Tibial artery (tissue), 4 donors: ENCODE measurements around the gene GLTPD2.

Experiments used
- DNase-seq, 2 donors: peaks; one replicate each; pipeline ENCODE4 v3.0.0-alpha.2; 2019
- H3K27ac ChIP-seq, 2 donors: fragments of 200-600 bp; sonication (generic) in 1 of 2; 1 replicate in 1 of 2; 2 replicates in 1 of 2; pipeline ENCODE4 v1.5.1; 2018 to 2019; ENCODE audit warnings: mild to moderate bottlenecking in 1 of 2
- H3K27me3 ChIP-seq, 2 donors: fragments of 200-600 bp; sonication (generic) in 1 of 2; one replicate each; pipeline versions ENCODE4 v1.5.1 to v1.6.0; 2016 to 2019
- H3K36me3 ChIP-seq, 3 donors: fragments of 200-600 bp; sonication (generic) in 2 of 3; one replicate each; pipeline ENCODE4 v1.5.1; 2016 to 2019; ENCODE audit warnings: mild to moderate bottlenecking in 2 of 3
- H3K4me1 ChIP-seq, 4 donors: fragments of 200-600 bp; sonication (generic) in 2 of 4; 1 replicate in 3 of 4; 2 replicates in 1 of 4; pipeline ENCODE4 v1.5.1; 2016 to 2019
- H3K4me3 ChIP-seq, 2 donors: fragments of 200-600 bp; sonication (generic) in 1 of 2; 1 replicate in 1 of 2; 2 replicates in 1 of 2; pipeline ENCODE4 v1.5.1; 2018 to 2019; ENCODE audit warnings: mild to moderate bottlenecking in 2 of 2
- H3K9me3 ChIP-seq, 3 donors: fragments of 200-600 bp; sonication (generic) in 1 of 3; one replicate each; pipeline ENCODE4 v1.5.1; 2016 to 2019
- intact Hi-C: fragments of 100-400 bp; cut with DNase I; formaldehyde crosslinking; loops from one replicate; pipeline ENCODE4 v1.15.0; 2023; ENCODE audit warnings: low total_unique reads
- TF ChIP-seq, protein P1 (sequence below), 2 experiments: fragments of 200-600 bp in 1 of 2; fragments of 450-650 bp in 1 of 2; IDR thresholded peaks; one replicate each; pipeline ENCODE4 v1.5.1; 2017 to 2019; ENCODE audit warnings: antibody characterized with exemption in 2 of 2, mild to moderate bottlenecking in 1 of 2, moderate library complexity in 1 of 2

Gene GLTPD2

DNA sequence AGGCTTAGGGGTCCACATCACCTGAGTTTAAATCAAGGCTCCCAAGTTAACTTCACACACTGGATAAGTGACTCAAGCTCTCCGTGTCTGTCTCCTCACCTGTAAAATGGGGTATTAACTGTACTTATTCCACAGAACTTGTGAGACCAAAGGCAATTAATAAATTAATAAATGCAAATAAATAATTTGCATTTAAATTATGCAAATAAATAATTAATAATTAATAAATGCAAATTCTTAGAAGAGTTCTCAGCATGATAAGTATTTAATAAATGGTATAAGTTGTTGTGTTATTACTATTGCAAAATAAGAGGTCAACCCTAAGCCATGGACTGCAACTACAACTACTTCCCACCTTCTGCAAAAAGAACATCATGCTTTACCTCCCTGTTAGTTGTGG is 35.4 kb upstream of the GLTPD2 start:
- DNase-seq, result no peak
- intact Hi-C loops, result no loop called here
- H3K9me3 ChIP-seq, result no peaks in the 10 kb centered on the region
- no peaks in the 10 kb centered on the region for H3K36me3 ChIP-seq
- no peak overlapping the region for H3K27ac ChIP-seq
- no peaks in the 10 kb centered on the region for H3K4me1 ChIP-seq
- TF ChIP-seq, protein P1, sequence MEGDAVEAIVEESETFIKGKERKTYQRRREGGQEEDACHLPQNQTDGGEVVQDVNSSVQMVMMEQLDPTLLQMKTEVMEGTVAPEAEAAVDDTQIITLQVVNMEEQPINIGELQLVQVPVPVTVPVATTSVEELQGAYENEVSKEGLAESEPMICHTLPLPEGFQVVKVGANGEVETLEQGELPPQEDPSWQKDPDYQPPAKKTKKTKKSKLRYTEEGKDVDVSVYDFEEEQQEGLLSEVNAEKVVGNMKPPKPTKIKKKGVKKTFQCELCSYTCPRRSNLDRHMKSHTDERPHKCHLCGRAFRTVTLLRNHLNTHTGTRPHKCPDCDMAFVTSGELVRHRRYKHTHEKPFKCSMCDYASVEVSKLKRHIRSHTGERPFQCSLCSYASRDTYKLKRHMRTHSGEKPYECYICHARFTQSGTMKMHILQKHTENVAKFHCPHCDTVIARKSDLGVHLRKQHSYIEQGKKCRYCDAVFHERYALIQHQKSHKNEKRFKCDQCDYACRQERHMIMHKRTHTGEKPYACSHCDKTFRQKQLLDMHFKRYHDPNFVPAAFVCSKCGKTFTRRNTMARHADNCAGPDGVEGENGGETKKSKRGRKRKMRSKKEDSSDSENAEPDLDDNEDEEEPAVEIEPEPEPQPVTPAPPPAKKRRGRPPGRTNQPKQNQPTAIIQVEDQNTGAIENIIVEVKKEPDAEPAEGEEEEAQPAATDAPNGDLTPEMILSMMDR (IDR thresholded peaks at IDR 0.05), result no peak
- no peak overlapping the region for H3K4me3 ChIP-seq
- peaks cover 3 to 56% of the 10 kb centered on the region in 2 donors for H3K27me3 ChIP-seq

DNA sequence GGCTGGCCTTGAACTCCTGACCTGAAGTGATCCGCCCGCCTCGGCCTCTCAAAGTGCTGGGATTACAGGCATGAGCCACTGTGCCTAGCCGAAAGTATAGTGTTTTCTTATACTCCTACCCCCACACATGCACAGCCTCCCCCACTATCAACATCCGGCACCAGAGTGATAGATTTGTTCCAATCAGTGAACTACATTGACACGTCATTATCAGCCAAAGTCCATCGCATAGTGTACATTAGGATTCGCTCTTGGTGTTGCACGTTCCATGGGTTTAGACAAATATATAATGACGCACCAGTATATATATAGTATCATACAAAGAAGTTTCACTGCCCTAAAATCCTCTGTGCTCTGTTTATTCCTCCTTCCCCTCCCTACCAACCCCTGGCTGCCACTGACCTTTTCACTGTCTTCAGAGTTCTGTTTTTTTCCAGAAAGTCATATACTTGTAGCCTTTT is 29.0 kb upstream of the GLTPD2 start:
- Histone ChIP-seq H3K4me1 (no peaks in the 10 kb centered on the region), H3K36me3 (no peaks in the 10 kb centered on the region), H3K27ac (no peak overlapping the region), H3K27me3 (peaks cover 0 to 25% of the 10 kb centered on the region in 2 donors), H3K4me3 (no peak overlapping the region), H3K9me3 (no peaks in the 10 kb centered on the region)
- intact Hi-C loops, result no loop called here
- DNase-seq, result no peak
- TF ChIP-seq, protein P1 (IDR thresholded peaks at IDR 0.05), result no peak

GRCh38 chr17:4764595-4764994 is 24.2 kb upstream of the GLTPD2 start:
- Histone ChIP-seq H3K4me1 (no peaks in the 10 kb centered on the region), H3K27ac (no peak overlapping the region), H3K27me3 (peaks cover 0 to 10% of the 10 kb centered on the region in 2 donors), H3K9me3 (no peaks in the 10 kb centered on the region), H3K36me3 (no peaks in the 10 kb centered on the region), H3K4me3 (no peak overlapping the region)
- intact Hi-C loops, result no loop called here
- no peak for DNase-seq
- TF ChIP-seq, protein P1 (IDR thresholded peaks at IDR 0.05), result no peak

- Histone ChIP-seq H3K27me3 (peaks cover 0 to 7% of the 10 kb centered on the region in 2 donors), H3K4me1 (no peaks in the 10 kb centered on the region), H3K36me3 (no peaks in the 10 kb centered on the region), H3K9me3 (no peaks in the 10 kb centered on the region), H3K4me3 (no peak overlapping the region), H3K27ac (no peak overlapping the region)
- TF ChIP-seq, protein P1 (IDR thresholded peaks at IDR 0.05), result no peak
- no peak for DNase-seq
- intact Hi-C loops, result no loop called here
Observed at GRCh38 chr17:4766201-4766600, 22.6 kb upstream of the GLTPD2 start.

- Histone ChIP-seq H3K27ac (no peak overlapping the region), H3K36me3 (no peaks in the 10 kb centered on the region), H3K9me3 (no peaks in the 10 kb centered on the region), H3K27me3 (peaks cover 0 to 12% of the 10 kb centered on the region in 2 donors), H3K4me1 (no peaks in the 10 kb centered on the region), H3K4me3 (no peak overlapping the region)
- intact Hi-C loops, result no loop called here
- DNase-seq, result no peak
- TF ChIP-seq, protein P1 (IDR thresholded peaks at IDR 0.05), result no peak
Observed at GRCh38 chr17:4766723-4767122, 22.0 kb upstream of the GLTPD2 start.

- Histone ChIP-seq H3K27ac (no peak overlapping the region), H3K36me3 (no peaks in the 10 kb centered on the region), H3K4me1 (no peaks in the 10 kb centered on the region), H3K27me3 (peaks cover 0 to 21% of the 10 kb centered on the region in 2 donors), H3K4me3 (no peak overlapping the region), H3K9me3 (no peaks in the 10 kb centered on the region)
- DNase-seq, result no peak
- intact Hi-C loops, result no loop called here
- TF ChIP-seq, protein P1 (IDR thresholded peaks at IDR 0.05), result no peak
Observed at GRCh38 chr17:4768298-4768697, 20.5 kb upstream of the GLTPD2 start.
